ENCODE data around the gene SCG5. TPM values are rescaled to one million over a fixed set of nuclear protein-coding genes. Genes with fewer than 3 reads are reported as not detected.

The SCG5 gene
- total RNA-seq, 2 experiments from 2014 or later: 0.58 to 0.60 TPM

DNA sequence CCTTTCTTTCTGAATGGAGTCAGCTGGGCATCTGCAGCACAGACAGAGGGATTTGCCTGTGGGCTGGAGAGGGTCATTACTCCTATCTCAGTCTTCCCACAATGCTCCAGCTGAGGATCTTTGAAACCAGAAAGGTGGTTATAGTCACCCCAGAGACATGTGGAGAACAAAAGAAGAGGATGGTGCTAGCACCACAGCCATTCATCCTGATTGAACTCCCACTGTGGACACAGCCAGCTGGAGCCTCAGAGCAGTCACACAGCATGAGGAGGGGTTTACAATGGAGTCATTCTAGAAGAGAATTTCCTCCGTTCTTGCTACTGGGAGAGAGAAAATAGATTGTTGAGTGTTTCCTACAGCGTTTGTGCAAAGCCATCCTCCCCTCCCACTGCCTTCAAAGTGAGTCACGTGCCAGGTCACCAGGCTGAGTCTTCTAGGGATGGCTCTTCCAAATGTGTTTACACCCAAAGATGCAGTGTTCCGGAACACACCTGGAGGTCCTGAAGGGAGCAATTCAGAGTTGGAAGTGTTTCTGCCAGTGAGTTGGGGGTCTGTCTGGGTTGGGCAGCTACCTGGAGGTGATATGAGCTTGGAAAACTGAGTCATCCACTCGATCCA lies 57.4 kb downstream of the SCG5 start:
- Mint-ChIP-seq H3K4me3 (no peak overlapping the region), H3K9me3 (no peaks in the 10 kb centered on the region), H3K27ac (no peak overlapping the region), H3K27me3 (no peaks in the 10 kb centered on the region), H3K4me1 (no peaks in the 10 kb centered on the region), H3K36me3 (no peaks in the 10 kb centered on the region)
- no peak for DNase-seq

DNA sequence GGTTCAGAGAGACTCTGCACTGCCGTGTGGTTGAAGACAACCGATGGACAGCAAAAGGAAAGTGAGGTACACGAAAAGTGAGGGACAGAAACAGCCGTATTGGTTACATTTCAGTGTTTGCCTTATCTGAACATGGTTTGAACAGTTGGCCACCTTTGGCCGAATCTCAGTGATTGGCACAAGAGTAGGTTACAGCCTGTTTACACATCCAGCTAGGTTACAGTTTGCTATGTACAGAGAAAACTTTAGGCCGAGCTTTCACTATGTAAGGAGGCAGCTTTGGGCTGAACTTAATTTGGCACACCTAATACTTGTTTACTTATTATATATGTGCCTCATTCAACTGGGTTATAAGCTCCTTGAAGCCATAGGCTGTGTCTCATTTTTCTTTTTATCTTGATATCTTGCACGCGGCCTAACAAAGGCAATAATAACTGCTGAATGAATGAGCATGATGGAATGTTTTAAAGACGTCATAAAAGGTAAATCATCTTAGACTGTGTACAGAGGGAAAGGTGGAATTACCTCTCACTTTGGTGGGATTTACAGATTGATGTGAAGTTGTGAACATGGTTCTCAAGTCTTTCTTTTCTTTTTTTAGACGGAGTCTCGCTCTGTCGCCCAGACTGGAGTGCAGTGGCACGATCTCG lies 59.1 kb downstream of the SCG5 start:
- H3K4me1 Mint-ChIP-seq: no peaks in the 10 kb centered on the region
- no peak overlapping the region for H3K4me3 Mint-ChIP-seq
- peaks cover 11% of the 10 kb centered on the region for H3K27me3 Mint-ChIP-seq
- no peak overlapping the region for H3K27ac Mint-ChIP-seq
- H3K36me3 Mint-ChIP-seq: no peaks in the 10 kb centered on the region
- no peak for DNase-seq
- H3K9me3 Mint-ChIP-seq: no peaks in the 10 kb centered on the region

DNA sequence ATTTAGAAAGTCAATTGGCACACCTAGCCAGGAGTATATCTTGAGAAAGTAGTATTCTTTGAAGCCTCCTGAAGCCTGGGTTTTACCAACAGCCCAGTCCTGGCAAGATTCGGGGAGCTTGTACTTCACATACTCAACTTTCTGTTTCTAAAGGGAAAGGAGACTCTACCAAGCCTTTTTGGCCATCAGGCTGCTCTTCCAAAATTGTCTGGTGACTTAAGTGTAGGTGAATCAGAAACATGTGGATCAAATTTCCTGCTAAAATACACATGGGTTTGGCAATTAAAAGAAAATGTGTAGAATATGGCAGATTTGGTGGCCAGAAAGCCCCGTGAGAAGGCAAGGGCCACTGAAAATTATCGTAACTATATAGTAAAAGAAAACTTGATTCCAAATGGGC lies 60.4 kb downstream of the SCG5 start:
- H3K27me3 Mint-ChIP-seq: peaks cover 11% of the 10 kb centered on the region
- no peak for DNase-seq
- H3K27ac Mint-ChIP-seq: no peak overlapping the region
- H3K4me3 Mint-ChIP-seq: no peak overlapping the region
- no peaks in the 10 kb centered on the region for H3K36me3 Mint-ChIP-seq
- no peaks in the 10 kb centered on the region for H3K9me3 Mint-ChIP-seq
- H3K4me1 Mint-ChIP-seq: no peaks in the 10 kb centered on the region

DNA sequence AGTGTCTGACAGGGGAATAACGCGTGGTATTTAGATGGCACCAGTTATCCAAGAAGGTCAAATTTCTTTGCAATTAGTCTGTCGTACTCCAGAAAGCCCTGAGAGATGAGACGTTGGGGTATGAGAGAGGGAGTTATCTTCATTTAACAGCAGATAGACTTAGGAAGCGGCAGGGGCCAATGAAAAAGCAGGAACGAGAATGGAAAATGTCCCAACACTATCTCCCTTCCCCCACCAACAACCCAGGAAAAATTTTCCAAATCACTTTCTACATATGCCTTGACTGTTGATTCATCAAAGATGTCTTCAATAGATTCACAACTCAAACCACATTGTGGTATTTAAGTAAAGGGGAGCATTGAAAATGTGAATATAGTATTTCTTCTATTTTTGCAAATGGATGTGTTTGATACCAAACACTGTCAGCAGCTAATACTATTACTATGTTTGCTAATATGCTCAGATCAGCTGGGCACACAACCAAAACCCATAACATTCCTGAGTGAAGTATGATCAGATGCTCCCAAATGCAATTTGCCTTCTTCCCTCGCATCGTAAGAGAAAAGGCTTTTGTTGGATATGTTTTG lies 63.0 kb downstream of the SCG5 start:
- Mint-ChIP-seq H3K36me3 (no peaks in the 10 kb centered on the region), H3K4me1 (no peaks in the 10 kb centered on the region), H3K4me3 (no peak overlapping the region), H3K27me3 (peaks cover 20% of the 10 kb centered on the region), H3K9me3 (no peaks in the 10 kb centered on the region), H3K27ac (no peak overlapping the region)
- DNase-seq: no peak

DNA sequence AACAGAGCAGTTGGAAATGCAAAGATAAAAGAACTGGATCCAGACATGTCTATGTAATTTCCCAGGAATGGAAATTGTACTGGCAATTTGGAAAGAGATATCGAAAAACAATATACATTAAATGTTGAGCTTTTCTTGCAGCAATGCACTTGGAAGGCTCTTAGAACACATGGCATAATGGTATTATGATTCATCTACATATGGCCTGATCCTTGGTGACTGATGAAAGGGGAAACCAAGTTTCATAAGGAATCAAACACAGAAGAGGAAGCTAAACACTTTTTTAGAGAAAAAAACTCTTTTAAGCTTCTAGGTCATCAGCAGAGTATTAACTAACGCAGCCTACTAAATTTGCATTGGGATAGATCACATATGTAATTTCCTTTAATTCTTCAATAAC lies 63.9 kb downstream of the SCG5 start:
- Mint-ChIP-seq H3K36me3 (no peaks in the 10 kb centered on the region), H3K27ac (no peak overlapping the region), H3K4me1 (no peaks in the 10 kb centered on the region), H3K4me3 (no peak overlapping the region), H3K9me3 (no peaks in the 10 kb centered on the region), H3K27me3 (peaks cover 25% of the 10 kb centered on the region)
- no peak for DNase-seq

DNA sequence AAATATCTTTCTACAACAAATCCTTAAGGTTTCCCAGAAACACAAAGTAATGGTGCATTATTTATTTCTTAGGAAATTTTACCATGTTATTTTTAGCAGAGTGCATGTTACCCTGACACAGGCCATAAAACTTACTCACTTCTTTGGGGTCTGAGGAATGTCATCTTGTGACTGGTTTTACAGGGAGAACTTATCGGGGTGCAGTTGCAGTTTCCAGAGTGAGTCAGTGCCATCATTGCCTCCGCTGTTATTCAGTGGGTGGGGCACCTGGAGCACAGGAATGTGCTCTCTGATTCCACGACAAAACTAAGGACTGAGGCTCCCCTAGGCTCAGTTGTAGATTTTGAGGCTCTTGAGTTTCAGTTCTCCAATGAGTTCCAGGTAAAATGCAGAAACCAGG lies 65.2 kb downstream of the SCG5 start:
- DNase-seq: no peak
- Mint-ChIP-seq H3K4me3 (no peak overlapping the region), H3K27ac (no peak overlapping the region), H3K27me3 (peaks cover 26% of the 10 kb centered on the region), H3K36me3 (no peaks in the 10 kb centered on the region), H3K4me1 (no peaks in the 10 kb centered on the region), H3K9me3 (no peaks in the 10 kb centered on the region)

DNA sequence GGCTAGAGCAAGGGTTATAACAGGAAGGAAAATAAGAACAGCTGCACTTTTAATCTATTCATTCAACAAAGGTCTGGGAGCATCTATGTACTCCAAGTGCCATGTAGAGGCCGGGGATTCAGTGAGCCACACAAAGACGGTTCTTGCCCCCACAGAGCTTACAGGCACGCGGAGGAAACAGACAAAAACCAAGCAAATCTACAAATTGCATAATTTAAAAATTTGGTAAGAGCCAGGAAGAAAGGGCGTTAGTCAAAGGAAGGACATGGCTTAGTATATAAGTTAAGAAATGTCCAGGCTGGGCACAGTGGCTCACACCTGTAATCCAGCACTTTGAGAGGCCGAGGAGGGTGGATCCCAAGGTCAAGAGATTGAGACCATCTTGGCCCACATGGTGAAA lies 65.9 kb downstream of the SCG5 start:
- Mint-ChIP-seq H3K4me3 (no peak overlapping the region), H3K27me3 (peaks cover 33% of the 10 kb centered on the region), H3K36me3 (no peaks in the 10 kb centered on the region), H3K4me1 (no peaks in the 10 kb centered on the region), H3K9me3 (no peaks in the 10 kb centered on the region), H3K27ac (no peak overlapping the region)
- DNase-seq: no peak

DNA sequence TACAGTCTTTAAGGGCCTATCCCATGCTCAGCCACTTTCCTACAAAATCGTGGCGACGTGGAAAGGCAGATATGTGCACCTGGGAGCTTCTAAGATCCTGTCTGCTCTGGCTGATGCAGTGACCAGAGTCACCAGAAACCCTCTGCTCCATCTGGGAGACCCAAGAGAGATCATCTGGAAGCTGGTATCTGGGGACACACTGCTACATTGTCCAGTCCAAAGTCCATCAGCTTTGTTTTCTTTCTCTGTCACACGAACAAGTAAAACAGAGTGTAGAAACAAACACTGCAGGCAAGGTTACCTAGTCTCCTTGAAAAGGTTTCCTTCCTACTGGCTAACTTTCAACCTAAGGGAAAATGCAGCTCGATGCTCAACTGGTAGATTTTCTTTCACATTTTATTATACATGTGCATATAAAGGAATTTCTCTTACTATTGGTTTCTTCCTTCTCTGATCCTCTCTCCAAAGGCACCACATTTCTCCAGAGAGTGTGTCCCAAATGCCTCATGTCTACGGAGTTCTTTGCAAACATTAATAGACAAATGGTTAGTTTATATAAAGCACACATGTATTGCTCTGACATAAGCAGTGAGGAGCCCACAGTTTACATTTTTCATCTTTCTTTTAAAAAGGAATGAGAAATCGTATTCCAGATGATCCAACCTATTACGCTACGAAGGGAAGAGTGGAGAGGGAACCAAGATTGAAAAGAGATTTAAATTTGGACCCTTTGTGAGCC lies 68.0 kb downstream of the SCG5 start:
- H3K27me3 Mint-ChIP-seq: peaks cover 40% of the 10 kb centered on the region
- no peaks in the 10 kb centered on the region for H3K36me3 Mint-ChIP-seq
- no peak for DNase-seq
- H3K9me3 Mint-ChIP-seq: no peaks in the 10 kb centered on the region
- no peak overlapping the region for H3K4me3 Mint-ChIP-seq
- no peaks in the 10 kb centered on the region for H3K4me1 Mint-ChIP-seq
- no peak overlapping the region for H3K27ac Mint-ChIP-seq

DNA sequence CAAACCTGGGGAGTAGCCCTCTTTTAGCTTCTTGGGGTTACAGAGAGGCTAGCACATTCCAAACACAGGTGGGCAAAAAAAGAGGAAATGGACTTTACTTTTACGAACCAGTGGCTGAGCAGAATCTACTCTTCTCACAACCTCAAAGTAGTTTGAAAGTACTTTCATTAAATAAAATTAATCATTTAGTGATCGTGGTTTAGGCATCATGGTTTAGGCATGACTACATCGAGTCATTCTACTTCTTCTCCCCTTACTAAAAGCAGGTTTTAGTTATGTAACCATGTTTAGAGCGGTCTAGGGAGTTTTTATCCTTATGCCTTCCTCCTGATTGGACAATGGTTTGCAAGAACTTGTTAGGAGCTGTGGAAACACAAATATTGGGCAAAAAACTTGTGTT lies 73.8 kb downstream of the SCG5 start:
- H3K27me3 Mint-ChIP-seq: peaks cover 73% of the 10 kb centered on the region
- DNase-seq: no peak
- H3K9me3 Mint-ChIP-seq: no peaks in the 10 kb centered on the region

DNA sequence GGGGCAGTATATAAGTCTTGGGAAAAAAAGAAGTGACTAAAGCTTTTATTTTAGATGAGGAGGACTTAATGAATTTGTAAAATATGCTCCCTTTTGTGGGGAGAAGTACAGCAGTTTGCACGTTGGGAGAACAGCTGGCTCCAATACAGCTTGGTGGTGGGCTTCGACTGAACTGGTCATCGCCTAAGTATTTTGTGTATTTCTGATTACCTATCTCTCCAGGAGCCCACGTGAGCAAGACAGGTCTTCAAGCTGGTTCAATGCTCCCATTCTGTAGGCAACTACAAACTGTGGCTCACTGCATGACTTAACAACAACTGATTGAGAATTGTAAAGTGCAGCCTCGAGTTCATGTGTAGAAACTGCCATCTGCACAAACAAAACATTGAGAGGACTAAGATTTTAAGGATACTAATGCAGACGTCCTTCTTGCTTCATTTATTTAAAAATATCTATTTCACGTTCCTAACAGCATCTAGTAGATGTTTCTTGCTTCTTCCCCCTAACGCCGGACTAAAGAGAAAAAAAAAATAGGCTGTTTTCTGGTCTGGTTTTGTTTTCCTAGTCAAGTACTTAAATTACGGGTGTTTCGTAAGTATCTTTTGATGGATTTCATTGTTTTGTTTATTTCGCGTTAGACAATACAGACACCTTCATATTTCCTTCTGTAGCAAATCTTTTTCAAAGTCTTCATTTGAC lies 74.9 kb downstream of the SCG5 start:
- no peak for DNase-seq
- peaks cover 84% of the 10 kb centered on the region for H3K27me3 Mint-ChIP-seq
- no peak overlapping the region for H3K27ac Mint-ChIP-seq
- no peaks in the 10 kb centered on the region for H3K9me3 Mint-ChIP-seq
- no peak overlapping the region for H3K4me3 Mint-ChIP-seq
- peaks cover 14% of the 10 kb centered on the region for H3K4me1 Mint-ChIP-seq
- H3K36me3 Mint-ChIP-seq: no peaks in the 10 kb centered on the region

More for the DNA sequence above, 73.8 kb downstream of the SCG5 start:
- Mint-ChIP-seq H3K4me1 (peaks cover 14% of the 10 kb centered on the region), H3K27ac (no peak overlapping the region), H3K4me3 (no peak overlapping the region), H3K36me3 (no peaks in the 10 kb centered on the region)

DNA sequence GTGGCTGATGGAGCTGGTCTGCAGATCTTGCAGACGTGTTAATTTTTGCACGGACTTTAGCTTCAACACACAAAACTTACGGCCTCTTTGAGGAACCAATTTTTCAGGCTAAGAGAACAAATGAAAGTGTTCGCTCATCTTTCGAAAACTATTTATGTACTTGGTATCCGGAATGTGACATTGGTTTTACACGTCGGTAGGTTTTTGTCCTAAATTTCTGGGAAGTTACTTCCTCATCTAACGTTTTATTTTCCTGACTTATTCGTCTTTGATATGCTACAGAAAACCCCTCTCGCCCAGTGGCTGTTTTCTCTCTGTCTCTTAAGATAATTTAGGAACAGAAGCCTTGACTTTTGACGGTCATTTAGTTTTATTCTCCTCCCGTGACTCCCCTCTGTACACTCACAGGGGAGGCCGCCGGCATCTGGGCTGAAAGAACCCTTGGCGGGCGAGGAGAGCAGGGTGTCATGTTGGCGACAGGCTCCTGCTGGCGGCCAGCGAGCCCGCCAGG lies 75.5 kb downstream of the SCG5 start:
- no peaks in the 10 kb centered on the region for H3K9me3 Mint-ChIP-seq
- no peak overlapping the region for H3K27ac Mint-ChIP-seq
- peaks cover 87% of the 10 kb centered on the region for H3K27me3 Mint-ChIP-seq
- H3K4me3 Mint-ChIP-seq: no peak overlapping the region
- no peaks in the 10 kb centered on the region for H3K36me3 Mint-ChIP-seq
- no peak for DNase-seq
- peaks cover 14% of the 10 kb centered on the region for H3K4me1 Mint-ChIP-seq

DNA sequence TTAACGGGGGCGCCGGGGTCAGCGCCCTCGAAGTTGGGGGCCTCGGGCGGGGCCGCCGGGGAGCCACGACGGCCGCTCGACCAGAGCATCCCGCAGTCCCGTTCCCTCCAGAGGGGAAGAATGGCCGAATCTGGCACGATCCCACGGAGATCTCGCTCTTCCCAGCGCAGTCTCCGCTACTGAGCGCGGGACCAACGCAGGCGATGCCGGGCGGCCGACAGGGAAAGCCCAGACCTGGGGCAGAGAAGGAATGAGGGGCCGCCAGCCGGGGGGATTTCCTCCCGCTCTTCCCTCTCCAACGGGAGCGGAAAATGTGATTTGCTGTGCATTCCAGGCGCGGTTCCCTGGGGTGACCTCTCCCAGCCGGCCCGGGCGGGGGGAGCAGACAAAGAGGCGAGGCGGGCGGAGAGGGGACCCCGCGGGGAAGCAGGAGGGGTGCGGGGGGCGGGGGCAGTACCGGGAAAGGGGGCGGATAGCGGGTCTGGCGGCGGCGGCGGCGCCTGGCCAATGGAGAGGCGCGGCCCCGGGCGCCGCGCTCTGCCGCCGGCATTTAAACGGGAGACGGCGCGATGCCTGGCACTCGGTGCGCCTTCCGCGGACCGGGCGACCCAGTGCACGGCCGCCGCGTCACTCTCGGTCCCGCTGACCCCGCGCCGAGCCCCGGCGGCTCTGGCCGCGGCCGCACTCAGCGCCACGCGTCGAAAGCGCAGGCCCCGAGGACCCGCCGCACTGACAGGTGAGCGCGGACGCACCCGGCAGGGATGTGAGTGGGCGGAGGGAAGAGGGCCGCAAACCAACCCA lies 76.1 kb downstream of the SCG5 start, which contains the start of gene GREM1:
GREM1 (plus strand) TSS at position 579 of the 801 bp plus-strand sequence. CDS start 12,687 bp downstream, outside the sequence.
- Mint-ChIP-seq H3K27ac (no peak within 1 kb of the TSS), H3K9me3 (no peaks in the 10 kb centered on the region), H3K27me3 (peaks cover 87% of the 10 kb centered on the region), H3K36me3 (no peaks in the 10 kb centered on the region), H3K4me1 (peaks cover 16% of the 10 kb centered on the region), H3K4me3 (no peak within 1 kb of the TSS)
- no peak for DNase-seq

DNA sequence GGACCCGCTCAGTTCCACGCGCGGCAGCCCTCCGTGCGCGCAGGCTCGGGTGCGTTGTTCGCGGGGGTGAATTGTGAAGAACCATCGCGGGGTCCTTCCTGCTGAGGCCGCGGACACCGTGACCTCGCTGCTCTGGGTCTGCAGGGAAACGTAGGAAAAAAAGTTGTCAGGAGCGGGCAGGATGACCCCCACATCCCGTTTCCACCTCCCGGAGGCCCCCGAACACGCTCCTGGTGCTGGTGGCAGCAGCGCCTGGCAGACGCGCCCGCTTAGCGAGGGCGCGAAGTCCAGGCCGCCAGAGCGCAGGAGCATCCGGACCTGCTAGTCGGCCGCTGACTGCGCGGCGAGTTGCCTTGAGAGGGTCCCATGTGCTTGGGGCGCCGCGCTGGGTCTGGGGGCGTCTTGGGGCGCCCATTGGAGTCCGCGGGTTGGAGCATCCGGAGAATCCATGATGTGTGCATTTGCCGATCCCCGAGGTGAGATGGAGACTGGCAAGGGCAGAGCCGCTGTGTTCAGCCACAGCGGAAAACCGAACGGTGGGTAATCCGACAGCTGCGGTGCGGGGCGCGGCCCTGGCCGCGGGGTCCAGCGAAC lies 76.8 kb downstream of the SCG5 start:
- Mint-ChIP-seq H3K27ac (no peak overlapping the region), H3K27me3 (peaks cover 87% of the 10 kb centered on the region), H3K36me3 (no peaks in the 10 kb centered on the region), H3K4me3 (no peak overlapping the region), H3K4me1 (peaks cover 22% of the 10 kb centered on the region), H3K9me3 (no peaks in the 10 kb centered on the region)
- no peak for DNase-seq
